ENCODE data around the gene PATJ. TPM values are rescaled to one million over a fixed set of nuclear protein-coding genes. Genes with fewer than 3 reads are reported as not detected.

PATJ gene
- total RNA-seq, 2 donors from 2014 or later, result 74.3 to 81.7 TPM

DNA sequence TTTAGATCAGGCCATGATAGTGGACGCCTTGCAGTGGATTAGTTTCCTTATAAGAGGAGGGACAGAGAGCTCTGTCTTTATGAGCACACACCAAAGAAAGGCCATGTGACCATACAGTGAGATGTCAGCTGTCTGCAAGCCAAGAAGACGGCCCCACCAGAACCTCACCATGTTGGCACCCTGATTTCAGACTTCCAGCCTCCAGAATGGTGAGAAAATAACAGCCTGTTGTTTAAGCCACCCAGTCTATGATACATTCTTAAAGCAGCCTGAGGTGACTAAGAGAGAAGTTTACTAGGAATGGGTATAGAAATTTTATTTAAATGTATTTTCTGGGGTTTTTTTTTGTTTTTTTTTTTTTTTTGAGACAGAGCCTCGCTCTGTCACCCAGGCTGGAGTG lies 481.9 kb downstream of the PATJ start:
- H3K9ac ChIP-seq (ENCODE audit: extremely low read depth, low read length, poor library complexity, severe bottlenecking), result no peak overlapping the region
- WGBS, 2 experiments (ENCODE audit: insufficient coverage in 1 of 2, insufficient read length in 1 of 2), result 48% methylated on average over 2 of the region's 3 CpGs; no CpG with 5 or more reads in 1 of the 2 experiments
- DNase-seq, result peak; percentile 20
- Mint-ChIP-seq H3K36me3 (ENCODE audit: low read depth) (peaks cover 42% of the 10 kb centered on the region), H3K27me3 (ENCODE audit: insufficient read depth) (no peaks in the 10 kb centered on the region), H3K4me1 (peaks cover 4% of the 10 kb centered on the region), H3K4me3 (no peak overlapping the region), H3K9me3 (no peaks in the 10 kb centered on the region), H3K27ac (no peak overlapping the region)
- H3K4me1 ChIP-seq (ENCODE audit: control insufficient read depth, insufficient read depth, low read length), result no peaks in the 10 kb centered on the region
- H3K27me3 ChIP-seq (ENCODE audit: control insufficient read depth, insufficient read depth, low read length, poor library complexity, severe bottlenecking), result no peaks in the 10 kb centered on the region
- no peak for TF ChIP-seq CTCF (conservative IDR thresholded peaks at IDR 0.05)
- peaks cover 20% of the 10 kb centered on the region for H3K36me3 ChIP-seq (ENCODE audit: control insufficient read depth, insufficient read depth, low read length)
- no peak overlapping the region for H3K27ac ChIP-seq (ENCODE audit: low read depth, low read length)
- H3K4me3 ChIP-seq (ENCODE audit: low read length), result no peak overlapping the region
- H3K9me3 ChIP-seq (ENCODE audit: control insufficient read depth, low read length), result no peaks in the 10 kb centered on the region

DNA sequence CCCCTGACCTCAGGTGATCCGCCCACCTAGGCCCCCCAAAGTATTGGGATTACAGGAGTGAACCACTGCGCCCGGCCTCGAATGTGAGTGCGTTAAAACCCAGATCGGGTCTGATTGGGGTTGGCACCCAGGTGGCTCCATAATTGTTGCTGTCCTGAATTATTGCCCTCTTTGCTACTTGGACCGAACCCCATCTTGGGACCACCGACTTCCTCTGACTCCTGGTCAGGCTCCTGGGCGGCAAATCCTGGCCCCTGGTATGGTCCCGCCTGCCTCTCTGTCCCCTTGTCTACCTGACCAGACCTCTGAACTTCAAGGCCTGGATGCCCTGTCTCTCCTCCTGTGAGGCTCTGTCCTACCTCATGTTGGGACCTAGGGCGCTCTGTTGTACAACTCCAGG lies 485.2 kb downstream of the PATJ start:
- no peak overlapping the region for H3K27ac Mint-ChIP-seq

More for the DNA sequence above, 485.2 kb downstream of the PATJ start:
- no peak overlapping the region for H3K9ac ChIP-seq (ENCODE audit: extremely low read depth, low read length, poor library complexity, severe bottlenecking)
- peak; percentile 17 for DNase-seq
- Mint-ChIP-seq H3K4me1 (peaks cover 12% of the 10 kb centered on the region), H3K36me3 (ENCODE audit: low read depth) (peaks cover 42% of the 10 kb centered on the region), H3K4me3 (no peak overlapping the region), H3K27me3 (ENCODE audit: insufficient read depth) (no peaks in the 10 kb centered on the region), H3K9me3 (no peaks in the 10 kb centered on the region)
- peaks cover 41% of the 10 kb centered on the region for H3K36me3 ChIP-seq (ENCODE audit: control insufficient read depth, insufficient read depth, low read length)
- no peaks in the 10 kb centered on the region for H3K9me3 ChIP-seq (ENCODE audit: control insufficient read depth, low read length)
- H3K4me1 ChIP-seq (ENCODE audit: control insufficient read depth, insufficient read depth, low read length), result no peaks in the 10 kb centered on the region
- no peak for TF ChIP-seq CTCF (conservative IDR thresholded peaks at IDR 0.05)
- no peak overlapping the region for H3K4me3 ChIP-seq (ENCODE audit: low read length)
- 81 to 88% methylated on average over 10 to 11 of the region's 11 CpGs for WGBS, 2 experiments (ENCODE audit: insufficient coverage in 1 of 2, insufficient read length in 1 of 2)
- no peak overlapping the region for H3K27ac ChIP-seq (ENCODE audit: low read depth, low read length)
- H3K27me3 ChIP-seq (ENCODE audit: control insufficient read depth, insufficient read depth, low read length, poor library complexity, severe bottlenecking), result no peaks in the 10 kb centered on the region

Small RNA genes lying within 50 kb of the gene (microRNA-seq; reads per million reads assigned to microRNA genes)
- gene MIR3116-1 (ENCODE audit: borderline microRNAs expressed) (not detected), gene MIR3116-2 (ENCODE audit: borderline microRNAs expressed) (not detected)

Other genes starting within 250 kb of the PATJ start
- 10 to 100 TPM; 24.1 to 32.9 TPM for gene TM2D1, start 17.3 kb upstream of the PATJ start, total RNA-seq

Measured in endodermal cell (in vitro differentiated cells).